NCI-H774 (cell line): Measurements from ENCODE around the gene LAMB4.
"Not testable (repeated sequence)": the region's sequence is repeated elsewhere in the genome, so short reads cannot be mapped to it uniquely, and the experiment has no call there.

Source experiments
- DNase-seq: peaks from one replicate; lab custom pipeline; 2025; lab: John Stamatoyannopoulos, UW

LAMB4 gene

GRCh38 chr7:108048422-108048821 is 81.7 kb downstream of the LAMB4 start:
- no peak for DNase-seq

GRCh38 chr7:108046952-108047506 is 83.1 kb downstream of the LAMB4 start:
- no peak for DNase-seq

GRCh38 chr7:108045669-108046068 is 84.5 kb downstream of the LAMB4 start:
- DNase-seq = no peak

- DNase-seq = no peak
These were observed 85.0 kb downstream of the LAMB4 start for GRCh38 chr7:108045154-108045553.

DNA sequence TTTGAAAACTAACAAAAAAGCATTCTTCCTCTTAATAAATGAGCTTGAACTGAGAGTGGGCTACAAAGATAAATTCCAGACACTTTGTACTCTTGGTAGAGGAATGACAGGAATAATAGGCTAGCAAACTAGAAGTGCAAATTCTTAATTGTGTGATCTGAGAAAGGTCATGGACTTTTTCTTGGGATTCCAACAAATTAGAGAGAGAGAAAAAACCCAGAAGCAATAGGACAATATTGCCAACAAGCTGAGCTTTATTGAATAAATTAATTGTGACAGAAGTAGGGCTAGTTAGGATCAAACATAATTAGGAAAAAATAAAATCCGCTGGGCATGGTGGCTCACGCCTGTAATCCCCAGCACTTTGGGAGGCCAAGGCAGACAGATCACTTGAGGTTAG is 85.8 kb downstream of the LAMB4 start:
- DNase-seq = no peak

- no peak for DNase-seq
These were observed 91.2 kb downstream of the LAMB4 start for GRCh38 chr7:108038986-108039385.

- no peak for DNase-seq
These were observed 92.4 kb downstream of the LAMB4 start for GRCh38 chr7:108037741-108038140.

DNA sequence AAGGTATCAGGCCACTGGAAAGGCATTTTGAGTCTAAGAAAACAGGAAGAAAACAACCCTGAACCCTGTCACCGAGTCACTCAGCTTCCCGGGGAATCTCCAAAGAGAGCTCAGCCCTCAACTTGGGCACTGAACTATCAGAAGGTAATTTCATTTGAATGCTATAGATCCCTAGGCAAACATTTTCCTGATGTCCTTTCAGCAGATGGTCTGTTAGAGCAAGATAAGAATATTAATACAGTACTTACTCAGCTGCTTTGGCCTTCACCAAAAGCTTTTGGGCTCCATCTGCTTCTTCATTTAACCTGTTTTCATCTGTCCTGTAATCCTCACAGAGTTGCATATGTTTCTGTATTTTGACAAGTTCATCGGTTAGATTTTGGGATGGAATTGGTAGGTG is 93.0 kb downstream of the LAMB4 start:
- no peak for DNase-seq

DNA sequence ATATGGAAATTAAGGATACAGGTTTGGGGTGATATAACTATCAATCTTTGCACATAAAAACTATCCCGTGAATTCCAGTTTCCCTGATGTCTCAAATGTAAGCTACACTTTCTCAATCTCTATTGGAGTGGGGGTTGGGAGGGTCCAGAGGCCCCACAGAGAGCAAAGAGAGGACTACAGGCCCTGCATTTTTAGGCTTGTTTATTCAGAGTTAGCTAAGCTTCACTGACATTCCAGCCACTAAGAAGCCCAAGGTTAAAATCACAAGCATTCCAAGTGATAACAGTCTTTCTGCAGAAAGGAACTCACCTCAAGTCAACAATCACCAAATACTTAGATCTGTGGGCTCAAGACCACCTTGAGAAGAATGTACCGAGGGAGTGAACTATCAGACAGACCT is 95.6 kb downstream of the LAMB4 start:
- no peak for DNase-seq

DNA sequence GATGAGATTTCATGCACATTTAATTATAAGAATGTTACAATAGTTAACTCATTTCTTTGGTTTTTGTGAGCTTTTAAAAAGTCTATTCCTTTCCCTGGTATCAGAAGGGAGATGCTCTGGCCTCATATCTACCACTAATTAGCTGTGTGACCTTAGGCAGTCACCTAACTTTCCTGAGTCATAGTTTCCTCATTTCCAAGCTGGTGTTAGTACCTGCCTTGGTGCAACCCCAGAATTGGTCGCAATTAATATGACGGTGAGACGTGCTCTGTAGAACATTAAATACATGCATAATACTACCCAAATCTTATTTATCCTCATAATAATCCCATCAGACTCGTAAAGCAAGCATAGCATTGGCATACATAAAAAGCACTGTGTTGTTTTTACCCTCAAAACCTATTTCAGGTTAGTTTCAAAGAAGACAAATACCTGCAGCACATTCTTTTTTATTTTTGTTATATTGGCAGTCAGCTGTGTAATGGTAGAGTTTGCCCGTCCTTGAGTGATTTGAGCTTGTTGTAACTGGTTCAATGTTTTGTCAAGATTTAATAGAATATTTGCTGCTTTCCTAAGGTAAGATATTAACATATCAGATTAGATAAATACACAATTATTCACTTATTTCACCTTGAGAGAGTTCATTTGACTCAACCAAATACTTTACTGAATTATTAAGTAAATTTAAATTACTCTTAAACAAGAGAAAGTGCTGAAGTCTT is 96.2 kb downstream of the LAMB4 start:
- DNase-seq = no peak

DNA sequence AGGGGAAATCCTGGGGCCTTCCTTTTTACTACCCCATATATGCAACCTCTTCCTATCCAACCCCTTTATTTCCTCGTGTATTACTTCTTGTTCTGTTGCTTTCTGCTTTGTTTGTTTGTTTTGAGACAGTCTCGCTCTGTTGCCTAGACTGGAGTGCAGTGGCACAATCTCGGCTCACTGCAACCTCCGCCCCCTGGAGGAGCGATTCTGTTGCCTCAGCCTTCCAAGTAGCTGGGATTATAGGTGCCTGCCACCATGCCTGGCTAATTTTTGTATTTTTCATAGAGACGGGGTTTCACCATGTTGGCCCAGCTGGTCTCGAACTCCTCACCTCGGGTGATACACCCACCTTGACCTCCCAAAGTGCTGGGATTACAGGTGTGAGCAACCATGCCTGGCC is 96.9 kb downstream of the LAMB4 start:
- not testable (repeated sequence) for DNase-seq

DNA sequence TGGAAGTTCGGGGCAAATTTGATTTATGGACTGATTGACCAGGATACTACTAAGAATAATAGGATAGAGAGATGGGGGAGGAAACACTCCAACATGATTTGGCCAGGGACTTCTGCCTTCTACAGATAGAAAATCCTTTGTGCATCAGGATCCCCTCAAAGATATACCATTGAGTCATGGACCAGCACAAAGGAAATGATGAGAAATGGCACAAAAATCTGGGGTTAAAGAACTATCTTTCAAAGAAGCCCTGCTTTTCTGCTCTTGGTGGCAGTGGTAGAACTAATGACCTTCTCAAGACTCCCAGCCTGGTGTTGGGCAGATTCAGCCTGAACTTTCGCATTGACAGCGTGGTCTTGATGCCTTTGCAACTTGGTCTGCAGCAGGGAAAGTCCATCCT is 99.6 kb downstream of the LAMB4 start:
- no peak for DNase-seq

GRCh38 chr7:108029034-108029433 is 101.1 kb downstream of the LAMB4 start:
- no peak for DNase-seq

DNA sequence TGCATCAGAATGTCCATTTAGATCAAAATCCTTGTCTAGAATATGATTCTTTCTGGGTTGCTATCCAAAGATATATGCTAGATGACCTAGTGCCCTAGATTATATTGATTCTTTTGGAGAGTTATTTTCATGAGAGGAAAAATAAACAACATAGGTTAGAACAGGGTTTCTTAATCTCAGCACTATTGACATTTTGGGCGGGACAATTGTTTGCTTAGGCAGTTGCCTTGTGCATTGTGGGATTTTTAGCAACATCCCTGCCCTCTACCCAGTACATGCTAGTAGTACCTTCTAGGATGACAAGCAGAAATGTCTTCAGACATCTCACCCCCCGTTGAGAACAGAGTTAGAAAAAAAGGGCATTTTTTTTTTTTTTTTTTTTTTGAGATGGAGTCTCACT is 102.0 kb downstream of the LAMB4 start:
- DNase-seq = no peak

DNA sequence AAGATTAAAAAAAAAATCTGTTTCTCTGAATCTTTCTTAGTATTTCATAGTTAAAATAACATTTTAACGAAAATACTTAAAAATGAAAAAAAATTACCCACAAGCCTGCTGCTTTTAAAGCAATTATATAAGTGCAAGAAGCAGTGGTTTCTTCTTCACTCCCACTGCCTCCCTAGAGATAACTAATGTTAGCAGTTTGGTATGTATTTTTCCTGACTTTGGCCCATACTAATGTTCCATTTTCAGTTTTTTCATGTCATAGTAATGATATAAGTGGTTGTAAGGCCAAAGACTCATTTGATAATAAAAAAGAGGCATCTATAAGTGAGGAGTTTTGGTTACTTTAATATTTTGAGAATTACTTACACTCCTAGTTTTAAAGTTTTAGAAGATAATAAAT is 102.9 kb downstream of the LAMB4 start:
- no peak for DNase-seq

DNA sequence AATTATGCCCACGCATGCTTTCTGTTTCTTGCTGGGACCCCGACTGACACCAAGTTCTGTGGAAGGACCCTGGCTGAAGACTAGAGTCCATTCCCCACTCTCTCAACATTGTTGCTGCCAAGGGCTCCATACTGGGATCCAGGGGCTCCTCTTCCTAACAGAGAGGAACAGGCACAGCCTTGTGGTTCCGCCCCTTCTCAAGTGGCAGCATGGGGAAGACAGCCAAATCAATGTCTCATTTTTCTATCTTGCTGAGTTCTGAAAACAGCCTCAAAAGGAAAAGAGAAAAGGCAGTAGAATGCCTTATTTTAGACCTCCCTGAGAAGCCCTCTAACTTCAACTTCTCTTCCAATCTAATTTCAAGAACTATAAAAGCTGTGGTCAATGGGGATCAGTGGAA is 103.5 kb downstream of the LAMB4 start:
- no peak for DNase-seq

GRCh38 chr7:108026116-108026515 is 104.0 kb downstream of the LAMB4 start:
- DNase-seq = no peak

- DNase-seq = no peak
These were observed 105.6 kb downstream of the LAMB4 start for GRCh38 chr7:108024538-108024937.

DNA sequence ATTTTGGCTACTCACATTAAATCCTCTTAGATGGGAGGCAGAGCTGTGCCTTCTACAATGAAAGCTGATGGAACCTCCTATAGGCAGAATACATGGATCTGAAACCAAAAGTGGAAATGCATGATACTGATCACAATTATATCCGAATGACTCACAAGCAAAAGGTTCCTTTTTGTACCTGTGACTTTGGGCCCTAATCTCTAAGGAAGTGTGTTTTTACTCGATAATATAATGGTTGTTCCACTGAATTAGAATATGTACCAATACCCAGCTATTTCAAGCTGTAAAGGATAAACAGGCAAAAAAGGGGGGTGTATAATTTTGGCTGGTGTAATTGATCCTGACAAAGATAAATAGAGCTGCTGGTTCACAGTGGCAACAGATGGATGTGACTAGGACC is 109.6 kb downstream of the LAMB4 start:
- no peak for DNase-seq

GRCh38 chr7:108018668-108019067 is 111.5 kb downstream of the LAMB4 start:
- no peak for DNase-seq

DNA sequence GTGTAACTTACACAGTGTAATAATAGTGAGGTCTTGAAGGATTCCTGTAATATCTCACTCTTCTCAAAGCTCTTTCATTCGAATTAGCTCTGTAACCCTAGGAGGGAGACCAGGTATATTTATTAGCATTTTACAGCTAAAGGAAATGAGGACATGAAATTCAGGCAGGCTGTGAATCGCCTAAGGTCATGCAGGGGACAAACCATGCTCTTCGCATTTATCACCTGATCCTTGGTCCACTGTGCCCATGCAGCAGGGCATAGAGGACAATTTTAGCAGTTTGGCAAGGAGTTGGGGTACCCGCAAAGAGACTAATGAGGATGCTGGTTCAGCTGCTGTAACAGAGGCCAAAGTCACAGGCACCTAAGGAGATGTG is 112.4 kb downstream of the LAMB4 start:
- DNase-seq = no peak

- no peak for DNase-seq
These were observed 113.1 kb downstream of the LAMB4 start for GRCh38 chr7:108016841-108017775.

GRCh38 chr7:108015740-108016139 is 114.4 kb downstream of the LAMB4 start:
- no peak for DNase-seq
